Measurements from ENCODE around the gene POMGNT1.

DNA sequence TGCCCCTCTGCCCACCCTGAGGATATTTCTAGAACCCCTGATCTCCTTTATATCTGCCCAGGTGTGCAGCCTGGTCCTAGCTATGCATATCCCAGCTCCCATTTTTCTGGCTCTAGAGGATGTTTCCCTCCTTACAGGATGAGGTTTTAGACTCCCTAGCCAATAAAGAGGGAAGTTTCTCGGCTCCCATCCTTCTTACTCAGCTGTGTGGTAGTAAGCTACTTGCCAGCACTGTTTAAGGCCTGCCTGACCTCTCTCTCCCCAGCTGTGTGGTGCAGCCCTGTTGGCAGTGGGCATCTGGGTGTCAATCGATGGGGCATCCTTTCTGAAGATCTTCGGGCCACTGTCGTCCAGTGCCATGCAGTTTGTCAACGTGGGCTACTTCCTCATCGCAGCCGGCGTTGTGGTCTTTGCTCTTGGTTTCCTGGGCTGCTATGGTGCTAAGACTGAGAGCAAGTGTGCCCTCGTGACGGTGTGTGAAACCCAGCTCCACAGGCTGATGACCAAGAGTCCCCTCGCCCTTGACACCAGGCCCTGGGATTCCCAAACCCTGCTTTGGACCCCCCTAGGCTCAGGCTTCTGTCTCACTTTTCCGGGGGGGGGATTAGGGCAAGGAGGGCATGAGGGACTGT lies 14.2 kb downstream of the POMGNT1 start:
- TF ChIP-seq CTCF (IDR thresholded peaks at IDR 0.05; ENCODE audit: control extremely low read depth in 1 of 3, insufficient read depth in 1 of 3, low read depth in 1 of 3, low read length in 3 of 3) (no peak), KDM1A (IDR thresholded peaks at IDR 0.05; ENCODE audit: borderline replicate concordance, low read length) (no peak), HDAC6 (IDR thresholded peaks at IDR 0.05; ENCODE audit: low read depth, low read length) (no peak), SP2 (IDR thresholded peaks at IDR 0.05; ENCODE audit: low read length) (no peak), EZH2 (IDR thresholded peaks at IDR 0.05; ENCODE audit: low read depth, low read length, severe bottlenecking) (no peak), BRCA1 (IDR thresholded peaks at IDR 0.05; ENCODE audit: low read depth, low read length) (no peak), EP300 (IDR thresholded peaks at IDR 0.05; ENCODE audit: borderline replicate concordance in 1 of 2, low read depth in 2 of 2, low read length in 2 of 2) (no peak), POLR2A (IDR thresholded peaks at IDR 0.05; ENCODE audit: control extremely low read depth in 1 of 2, low read depth in 2 of 2, low read length in 2 of 2) (no peak), PHF8 (conservative IDR thresholded peaks at IDR 0.05; ENCODE audit: low read depth, low read length) (no peak), SP1 (IDR thresholded peaks at IDR 0.05; ENCODE audit: low read depth, low read length) (no peak), BCL11A (IDR thresholded peaks at IDR 0.05; ENCODE audit: low read depth in 2 of 2, low read length in 2 of 2) (no peak), HDAC2 (IDR thresholded peaks at IDR 0.05; ENCODE audit: borderline replicate concordance in 1 of 2, low read depth in 2 of 2, low read length in 2 of 2) (no peak)
